HepG2 (cell line): Measurements from ENCODE around the gene NAIF1. TPM values are rescaled to one million over a fixed set of nuclear protein-coding genes. Genes with fewer than 3 reads are reported as not detected.
A peak's percentile ranks its signal among the peaks of the same experiment; 100 is the strongest.

Experiments
- AGO2 ChIP-seq: fragments of 200-400 bp; formaldehyde crosslinking; optimal IDR thresholded peaks from 2 replicates; pipeline ENCODE3; 2017; ENCODE audit warnings: mild to moderate bottlenecking, low read depth, low read length, moderate library complexity
- CBFB ChIP-seq: sonication (generic); formaldehyde crosslinking; IDR thresholded peaks from 2 replicates; pipeline ENCODE4 v1.4.0; 2020; ENCODE audit warnings: missing genetic modification reagents
- CEBPG ChIP-seq: IDR thresholded peaks from 2 replicates; pipeline ENCODE4 v1.6.1; 2016
- CHCHD3 ChIP-seq: sonication (generic); formaldehyde crosslinking; IDR thresholded peaks from 2 replicates; pipeline ENCODE4 v1.8.0; 2022; ENCODE audit warnings: mild to moderate bottlenecking, missing genetic modification reagents, moderate library complexity
- CHD2 ChIP-seq: IDR thresholded peaks from 2 replicates; pipeline ENCODE4 v1.6.1; 2011; ENCODE audit warnings: low read depth, low read length, improper control_type of control experiment
- GATAD1 ChIP-seq: IDR thresholded peaks from 2 replicates; pipeline ENCODE4 v1.6.1; 2016; ENCODE audit warnings: missing genetic modification reagents, missing compliant biosample characterization
- GZF1 ChIP-seq: sonication (generic); formaldehyde crosslinking; IDR thresholded peaks from 2 replicates; pipeline ENCODE4 v1.5.1; 2020; ENCODE audit warnings: mild to moderate bottlenecking, missing genetic modification reagents
- HDAC1 ChIP-seq: sonication (generic); formaldehyde crosslinking; IDR thresholded peaks from 2 replicates; pipeline ENCODE4 v1.5.1; 2020; ENCODE audit warnings: mild to moderate bottlenecking, missing genetic modification reagents
- HHEX ChIP-seq: IDR thresholded peaks from 2 replicates; pipeline ENCODE4 v1.6.1; 2016; ENCODE audit warnings: control low read depth
- HNF1A ChIP-seq, 2 experiments: sonication (generic) in 1 of 2; formaldehyde crosslinking in 1 of 2; IDR thresholded peaks; 2 replicates each; pipeline versions ENCODE4 v1.4.0 to v1.6.1; 2016 to 2020; ENCODE audit warnings: borderline replicate concordance in 1 of 2, low read depth in 1 of 2, mild to moderate bottlenecking in 1 of 2, missing genetic modification reagents in 1 of 2
- HNF4A ChIP-seq: sonication (generic); formaldehyde crosslinking; IDR thresholded peaks from 2 replicates; pipeline ENCODE4 v1.4.0; 2020; ENCODE audit warnings: missing genetic modification reagents
- ISX ChIP-seq: sonication (generic); formaldehyde crosslinking; conservative IDR thresholded peaks from 2 replicates; pipeline ENCODE4 v1.5.0; 2020; ENCODE audit warnings: missing genetic modification reagents
- JUND ChIP-seq: sonication (generic); formaldehyde crosslinking; IDR thresholded peaks from 2 replicates; pipeline ENCODE4 v1.8.0; 2022; ENCODE audit warnings: mild to moderate bottlenecking, missing genetic modification reagents
- KLF11 ChIP-seq: IDR thresholded peaks from 2 replicates; pipeline ENCODE4 v1.6.1; 2016; ENCODE audit warnings: missing compliant biosample characterization
- MTF2 ChIP-seq: sonication (generic); formaldehyde crosslinking; IDR thresholded peaks from 2 replicates; pipeline ENCODE4 v1.5.0; 2020; ENCODE audit warnings: missing genetic modification reagents, borderline replicate concordance
- PITX1 ChIP-seq: sonication (generic); formaldehyde crosslinking; IDR thresholded peaks from 2 replicates; pipeline ENCODE4 v1.5.1; 2020; ENCODE audit warnings: mild to moderate bottlenecking, missing genetic modification reagents
- PPARG ChIP-seq: conservative IDR thresholded peaks from 2 replicates; pipeline ENCODE4 v1.6.1; 2016; ENCODE audit warnings: missing biosample characterization, missing genetic modification reagents
- PRMT3 ChIP-seq: sonication (generic); formaldehyde crosslinking; IDR thresholded peaks from 2 replicates; pipeline ENCODE4 v1.8.1; 2022; ENCODE audit warnings: low read depth, mild to moderate bottlenecking, moderate library complexity, missing genetic modification reagents, borderline replicate concordance
- RFXAP ChIP-seq: sonication (generic); formaldehyde crosslinking; IDR thresholded peaks from 2 replicates; pipeline ENCODE4 v1.4.0; 2020; ENCODE audit warnings: missing genetic modification reagents, borderline replicate concordance
- SAFB2 ChIP-seq: sonication (generic); formaldehyde crosslinking; IDR thresholded peaks from 2 replicates; pipeline ENCODE4 v1.5.1; 2020; ENCODE audit warnings: missing genetic modification reagents, low read depth, mild to moderate bottlenecking, borderline replicate concordance
- SMARCC2 ChIP-seq: fragments of 450-650 bp; IDR thresholded peaks from 2 replicates; pipeline ENCODE4 v1.6.1; 2017; ENCODE audit warnings: antibody characterized with exemption, mild to moderate bottlenecking
- SUZ12 ChIP-seq: fragments of 150-350 bp; IDR thresholded peaks from 2 replicates; pipeline ENCODE4 v1.6.1; 2014; ENCODE audit warnings: low read depth, low read length
- ZBTB43 ChIP-seq: sonication (generic); formaldehyde crosslinking; conservative IDR thresholded peaks from 2 replicates; pipeline ENCODE4 v1.4.0; 2020; ENCODE audit warnings: missing genetic modification reagents
- ZNF274 ChIP-seq: sonication (generic); formaldehyde crosslinking; IDR thresholded peaks from 2 replicates; pipeline ENCODE4 v1.5.1; 2020; ENCODE audit warnings: mild to moderate bottlenecking, missing genetic modification reagents
- ZNF549 ChIP-seq: sonication (generic); formaldehyde crosslinking; IDR thresholded peaks from 2 replicates; pipeline ENCODE4 v1.5.0; 2020; ENCODE audit warnings: missing genetic modification reagents
- ZNF570 ChIP-seq: sonication (generic); formaldehyde crosslinking; IDR thresholded peaks from 2 replicates; pipeline ENCODE4 v1.4.0; 2020; ENCODE audit warnings: mild to moderate bottlenecking, missing genetic modification reagents, borderline replicate concordance
- ZNF572 ChIP-seq: sonication (generic); formaldehyde crosslinking; IDR thresholded peaks from 2 replicates; pipeline ENCODE4 v1.5.1; 2020; ENCODE audit warnings: mild to moderate bottlenecking, missing genetic modification reagents
- ZNF629 ChIP-seq: sonication (generic); formaldehyde crosslinking; conservative IDR thresholded peaks from 2 replicates; pipeline ENCODE4 v1.5.0; 2020; ENCODE audit warnings: missing genetic modification reagents
- polyA plus RNA-seq, 8 experiments: library from polyadenylated mRNA; depleted of rRNA in 3 of 8; stranded (reverse) in 7 of 8; unstranded in 1 of 8; fragments of >200 nt; fragmentation: Illumina TruSeq in 4 of 8; extraction: Trizol in 4 of 8; gene quantifications; 2 replicates each; pipeline versions ENCODE4 v1.2.1 to v1.2.3, GENCODE V29; 2011 to 2016; ENCODE audit warnings: low read depth in 4 of 8, missing spikeins in 1 of 8, mixed read lengths in 1 of 8; ENCODE audit not compliant: insufficient read depth in 1 of 8
- total RNA-seq, 5 experiments: library from RNA; depleted of rRNA; stranded (reverse); fragments of >200 nt; fragmentation: Illumina TruSeq; extraction: Trizol; gene quantifications; 2 replicates each; pipeline ENCODE4 v1.2.3, GENCODE V29; 2016; ENCODE audit warnings: low read depth in 1 of 5

Gene NAIF1
- total and polyA plus RNA-seq, 2 of the 13 experiments (the other 11 are each of a cell fraction or from before 2014, with no cell fraction given) = 6.0 to 6.9 TPM

- TF ChIP-seq HNF1A (IDR thresholded peaks at IDR 0.05; ENCODE audit: low read depth) = no peak
- TF ChIP-seq HNF1A (CRISPR knock-in tag; IDR thresholded peaks at IDR 0.05; ENCODE audit: borderline replicate concordance) = peak; percentile 41; the same call in 1 of the 2 replicates
- TF ChIP-seq PITX1 (CRISPR knock-in tag) = peak; percentile 81; the same call in 1 of the 2 replicates
- no peak for TF ChIP-seq PRMT3 (CRISPR knock-in tag)
- no peak for TF ChIP-seq ZNF549 (CRISPR knock-in tag)
- peak; percentile 78 for TF ChIP-seq HNF4A (CRISPR knock-in tag)
- no peak for TF ChIP-seq PPARG (CRISPR knock-in tag)
- TF ChIP-seq ZNF629 (CRISPR knock-in tag) = no peak
- no peak for TF ChIP-seq SUZ12
- TF ChIP-seq HHEX = no peak
- no peak for TF ChIP-seq SMARCC2
- no peak for TF ChIP-seq ZNF274 (CRISPR knock-in tag)
- no peak for TF ChIP-seq RFXAP (CRISPR knock-in tag)
- no peak for TF ChIP-seq KLF11 (CRISPR knock-in tag)
- TF ChIP-seq CHCHD3 = no peak
- no peak for TF ChIP-seq JUND (CRISPR knock-in tag)
- TF ChIP-seq CHD2 = no peak
- TF ChIP-seq GZF1 (CRISPR knock-in tag) = no peak
- TF ChIP-seq ZNF570 = no peak
- no peak for TF ChIP-seq HDAC1
- TF ChIP-seq ZNF572 (CRISPR knock-in tag) = no peak
- TF ChIP-seq MTF2 (CRISPR knock-in tag) = no peak
- peak; percentile 20; the same call in 1 of the 2 replicates for TF ChIP-seq CEBPG (CRISPR knock-in tag)
- TF ChIP-seq AGO2 = no peak
- TF ChIP-seq ZBTB43 (CRISPR knock-in tag) = no peak
- TF ChIP-seq GATAD1 (CRISPR knock-in tag) = no peak
- TF ChIP-seq ISX (CRISPR knock-in tag) = no peak
- no peak for TF ChIP-seq CBFB (CRISPR knock-in tag)
- no peak for TF ChIP-seq SAFB2 (CRISPR knock-in tag)
Measured at GRCh38 chr9:128094950-128095544, 27.9 kb upstream of the NAIF1 start (continued).
